SU-DHL-6 (cell line): ENCODE results near the gene FAM53B.

Experiments
- EZH2phosphoT487 ChIP-seq: fragments of 200-600 bp; sonication (generic), shearing (Covaris generic); conservative IDR thresholded peaks from 2 replicates; pipeline ENCODE4 v1.6.1; 2018; ENCODE audit warnings: mild to moderate bottlenecking, antibody characterized with exemption, low read length, moderate library complexity, mixed read lengths
- TF ChIP-seq, protein P1 (sequence below): fragments of 200-600 bp; sonication (generic); IDR thresholded peaks from one replicate; pipeline ENCODE4 v1.5.1; 2017; ENCODE audit warnings: antibody characterized with exemption, mild to moderate bottlenecking, low read length, moderate library complexity; ENCODE audit not compliant: insufficient read depth, poor library complexity, severe bottlenecking

DNA sequence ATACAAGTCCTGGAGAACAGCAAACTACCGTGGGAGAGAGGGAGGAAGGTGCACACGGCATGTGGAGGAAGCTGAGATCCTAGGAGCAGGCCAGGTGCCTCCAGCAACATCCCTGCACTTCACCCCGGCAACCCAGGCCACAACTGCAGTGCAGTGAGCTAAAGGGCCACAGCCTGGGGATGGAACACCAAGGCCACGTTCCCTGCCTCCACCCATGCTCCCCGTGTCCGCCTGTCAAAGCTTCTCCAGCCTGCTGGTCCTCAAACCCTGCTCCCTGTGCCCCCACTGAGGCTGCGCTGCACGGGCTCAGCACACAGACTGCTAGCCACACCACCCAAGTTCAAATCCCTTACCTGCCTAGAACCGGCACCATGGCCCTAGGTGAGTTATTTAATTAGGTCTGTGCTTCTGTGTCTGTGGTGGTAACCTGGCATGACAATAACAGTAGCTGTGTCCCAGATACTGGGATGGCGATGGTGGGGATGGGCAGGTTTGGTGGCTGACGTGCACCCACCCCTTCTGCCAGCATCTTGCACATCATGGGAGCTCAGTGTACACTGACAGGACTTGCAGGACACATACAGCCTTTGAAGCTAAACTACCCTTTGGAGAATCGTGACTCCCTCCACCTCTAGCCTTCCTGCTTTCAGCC, 85.5 kb downstream of the FAM53B start:
- TF ChIP-seq, protein P1, sequence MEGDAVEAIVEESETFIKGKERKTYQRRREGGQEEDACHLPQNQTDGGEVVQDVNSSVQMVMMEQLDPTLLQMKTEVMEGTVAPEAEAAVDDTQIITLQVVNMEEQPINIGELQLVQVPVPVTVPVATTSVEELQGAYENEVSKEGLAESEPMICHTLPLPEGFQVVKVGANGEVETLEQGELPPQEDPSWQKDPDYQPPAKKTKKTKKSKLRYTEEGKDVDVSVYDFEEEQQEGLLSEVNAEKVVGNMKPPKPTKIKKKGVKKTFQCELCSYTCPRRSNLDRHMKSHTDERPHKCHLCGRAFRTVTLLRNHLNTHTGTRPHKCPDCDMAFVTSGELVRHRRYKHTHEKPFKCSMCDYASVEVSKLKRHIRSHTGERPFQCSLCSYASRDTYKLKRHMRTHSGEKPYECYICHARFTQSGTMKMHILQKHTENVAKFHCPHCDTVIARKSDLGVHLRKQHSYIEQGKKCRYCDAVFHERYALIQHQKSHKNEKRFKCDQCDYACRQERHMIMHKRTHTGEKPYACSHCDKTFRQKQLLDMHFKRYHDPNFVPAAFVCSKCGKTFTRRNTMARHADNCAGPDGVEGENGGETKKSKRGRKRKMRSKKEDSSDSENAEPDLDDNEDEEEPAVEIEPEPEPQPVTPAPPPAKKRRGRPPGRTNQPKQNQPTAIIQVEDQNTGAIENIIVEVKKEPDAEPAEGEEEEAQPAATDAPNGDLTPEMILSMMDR = no peak
- TF ChIP-seq EZH2phosphoT487 = no peak
